Tongue (tissue), 2 donors: ENCODE measurements around the gene PRCC. TPM values are rescaled to one million over a fixed set of nuclear protein-coding genes. Genes with fewer than 3 reads are reported as not detected.

ENCODE experiments used
- DNase-seq: peaks from one replicate; pipeline ENCODE4 v3.0.0-alpha.2; 2015
- total RNA-seq: library from RNA; depleted of rRNA; stranded (reverse); fragments of >200 nt; gene quantifications from one replicate; pipeline ENCODE4 v1.2.3, GENCODE V29; 2014

The PRCC gene, protein sequence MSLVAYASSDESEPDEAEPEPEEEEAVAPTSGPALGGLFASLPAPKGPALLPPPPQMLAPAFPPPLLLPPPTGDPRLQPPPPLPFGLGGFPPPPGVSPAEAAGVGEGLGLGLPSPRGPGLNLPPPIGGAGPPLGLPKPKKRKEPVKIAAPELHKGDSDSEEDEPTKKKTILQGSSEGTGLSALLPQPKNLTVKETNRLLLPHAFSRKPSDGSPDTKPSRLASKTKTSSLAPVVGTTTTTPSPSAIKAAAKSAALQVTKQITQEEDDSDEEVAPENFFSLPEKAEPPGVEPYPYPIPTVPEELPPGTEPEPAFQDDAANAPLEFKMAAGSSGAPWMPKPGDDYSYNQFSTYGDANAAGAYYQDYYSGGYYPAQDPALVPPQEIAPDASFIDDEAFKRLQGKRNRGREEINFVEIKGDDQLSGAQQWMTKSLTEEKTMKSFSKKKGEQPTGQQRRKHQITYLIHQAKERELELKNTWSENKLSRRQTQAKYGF
- total RNA-seq: 23.3 TPM

GRCh38 chr1:156767101-156767878, at the start of gene PRCC:
Gene PRCC, plus strand, starts transcription at chr1:156767535. Its CDS starts 237 bp downstream, at chr1:156767772.
- peak; percentile 100 for DNase-seq

GRCh38 chr1:156721131-156721530, 46.2 kb upstream of the PRCC start:
- DNase-seq: no peak

- DNase-seq: no peak
Measured at GRCh38 chr1:156721535-156721934, 45.8 kb upstream of the PRCC start.

DNA sequence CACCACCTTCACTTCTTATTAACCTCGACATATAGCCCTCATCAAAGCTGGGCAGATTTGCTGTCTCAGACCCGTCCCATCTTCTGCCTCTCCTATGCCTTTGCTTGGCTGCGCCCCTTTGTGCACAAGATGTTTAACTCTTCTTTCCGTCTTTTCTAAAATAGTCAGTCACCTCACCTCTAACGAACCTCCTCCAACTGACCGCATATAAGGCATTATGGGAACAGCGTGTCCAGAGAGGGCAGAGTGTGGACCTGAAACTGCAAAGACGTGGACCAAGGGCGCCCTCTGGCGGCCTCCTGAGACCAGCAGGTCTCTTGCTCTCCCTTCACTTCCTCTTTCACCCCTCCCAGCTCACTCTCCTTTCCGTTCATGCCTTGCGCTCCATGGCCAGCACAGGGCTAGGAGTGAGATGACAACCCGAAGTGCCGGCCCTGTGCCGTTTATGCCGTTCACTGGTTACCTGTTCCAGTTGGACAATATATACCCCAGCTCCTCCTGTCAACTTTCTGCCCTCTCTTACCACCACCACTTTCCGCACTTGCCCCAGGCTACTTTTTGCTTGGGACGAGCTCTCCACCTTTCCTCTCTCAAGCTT, 41.6 kb upstream of the PRCC start:
- DNase-seq: peak; percentile 95

- peak; percentile 67 for DNase-seq
Measured at GRCh38 chr1:156726549-156727226, 40.6 kb upstream of the PRCC start.

GRCh38 chr1:156727492-156727891, 39.8 kb upstream of the PRCC start:
- no peak for DNase-seq

DNA sequence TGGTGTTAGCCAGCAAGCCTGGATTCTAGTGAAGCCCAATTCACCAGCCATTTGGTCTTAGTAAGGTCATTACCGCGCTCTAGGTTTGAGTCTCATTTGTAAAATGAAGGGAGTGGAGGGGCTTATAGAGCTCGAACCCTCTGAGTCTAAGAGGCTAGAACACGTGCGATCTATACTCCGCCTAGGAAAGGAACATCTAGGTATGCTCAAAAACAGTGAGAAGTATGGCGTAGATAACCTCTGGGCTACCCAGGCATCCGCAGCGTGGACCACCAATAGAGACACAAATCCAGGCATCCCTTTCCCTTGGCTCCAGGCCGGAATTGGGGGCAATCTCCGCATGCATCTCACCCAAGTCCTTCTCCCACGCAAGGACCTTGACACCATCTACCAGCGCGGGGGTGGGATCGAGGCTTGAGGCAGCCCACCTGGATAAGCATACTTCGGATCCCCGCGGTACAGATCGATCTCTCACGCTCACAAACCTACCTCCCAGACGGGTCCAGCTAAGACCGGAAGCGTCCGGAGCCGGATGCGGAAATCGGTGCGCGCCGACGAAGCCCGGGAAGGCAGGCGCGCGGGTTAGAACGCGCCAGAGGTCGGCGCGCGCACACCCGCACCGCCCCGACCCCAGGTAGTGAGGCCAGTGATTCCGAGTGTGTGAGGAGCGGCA, 39.3 kb upstream of the PRCC start, which contains the start of gene METTL25B:
METTL25B (plus strand) TSS at position 544 of the 673 bp plus-strand sequence. CDS start 636 bp downstream, outside the sequence.
- DNase-seq: peak; percentile 88

DNA sequence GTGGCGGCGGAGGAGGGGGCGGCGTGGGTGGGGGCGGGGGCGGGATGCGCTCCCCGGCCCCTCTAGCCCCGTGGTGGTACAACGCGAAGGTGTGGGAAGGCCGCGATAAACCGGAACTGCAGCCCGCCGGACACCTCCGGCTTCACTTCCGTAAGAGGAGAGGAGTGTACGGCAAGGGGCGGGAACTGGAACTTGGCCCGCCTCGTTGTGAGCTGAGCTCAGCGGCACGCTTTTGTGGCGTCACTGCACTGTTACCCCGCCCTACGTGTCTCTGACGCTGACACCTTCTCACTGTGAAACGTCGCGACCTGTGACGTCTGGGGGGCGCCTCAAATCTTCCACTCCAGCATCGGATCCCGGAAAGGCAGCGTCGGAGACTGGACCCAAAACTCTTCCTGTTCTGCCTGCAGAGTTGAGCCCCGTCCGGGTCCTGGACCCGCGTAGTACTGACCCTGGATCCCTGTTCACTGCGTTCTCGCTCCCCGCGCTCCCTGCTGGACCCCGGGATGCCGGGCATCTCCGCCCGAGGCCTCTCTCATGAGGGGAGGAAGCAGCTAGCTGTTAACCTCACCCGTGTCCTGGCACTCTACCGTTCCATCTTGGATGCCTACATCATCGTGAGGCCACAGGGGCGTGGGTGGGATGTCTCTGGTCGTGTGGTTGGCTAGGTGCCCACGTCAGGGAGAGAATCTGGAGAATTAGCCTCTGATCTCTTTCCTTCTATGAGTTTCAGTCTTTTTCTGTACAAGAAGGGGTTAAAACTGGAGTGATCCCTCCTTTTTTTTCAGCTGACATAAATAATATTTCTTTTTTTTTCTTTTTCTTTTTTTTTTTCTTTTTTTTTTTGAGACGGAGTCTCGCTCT, 38.5 kb upstream of the PRCC start, which contains the start of gene ISG20L2:
ISG20L2 (minus strand) TSS at position 168 of the 864 bp plus-strand sequence. CDS start 1,114 bp downstream, outside the sequence.
- peak; percentile 99 for DNase-seq

GRCh38 chr1:156733989-156734584, 33.2 kb upstream of the PRCC start:
- DNase-seq: no peak

- no peak for DNase-seq
Measured at GRCh38 chr1:156738407-156738806, 28.9 kb upstream of the PRCC start.

DNA sequence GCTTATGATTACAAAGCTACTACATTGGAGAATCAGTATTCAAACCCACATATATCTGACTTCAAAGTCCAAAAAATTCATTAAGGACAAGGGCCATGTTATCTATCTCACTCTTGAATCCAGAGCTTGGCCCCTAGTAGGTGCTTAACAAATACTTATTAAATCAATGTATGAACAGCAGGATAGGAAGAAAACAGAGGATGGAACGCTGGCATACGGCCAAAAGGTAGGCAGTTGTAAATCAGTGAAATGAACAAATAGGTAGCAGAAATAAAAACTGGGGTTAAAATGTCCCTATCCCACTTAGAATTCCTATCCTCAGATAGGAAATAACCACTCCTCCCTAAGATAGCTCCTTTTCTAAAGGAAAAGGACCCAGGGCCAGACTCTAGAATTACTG, 28.4 kb upstream of the PRCC start:
- no peak for DNase-seq

DNA sequence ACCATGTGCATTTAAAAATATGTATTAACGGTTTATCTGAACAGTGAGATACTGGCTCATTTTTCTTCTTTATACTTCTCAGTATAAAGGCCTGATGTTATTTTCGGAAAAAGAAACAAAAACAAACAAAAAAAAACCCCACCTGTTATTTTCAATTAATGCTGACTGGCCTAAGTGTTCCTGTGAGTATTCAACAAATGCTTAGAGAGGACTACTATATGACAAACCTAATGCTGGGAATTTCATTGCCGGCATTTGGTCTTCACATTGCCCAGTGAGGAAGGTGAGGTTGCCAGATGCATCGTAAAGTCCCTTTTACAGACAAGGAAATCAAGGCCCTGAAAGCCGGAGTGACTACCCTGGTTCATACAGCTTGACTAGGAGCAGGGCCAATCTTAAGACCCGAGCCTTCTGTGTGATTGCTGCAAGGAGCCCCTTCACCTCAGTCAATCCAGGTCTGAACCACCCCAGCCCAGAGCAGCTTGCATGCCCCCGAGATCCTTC, 27.0 kb upstream of the PRCC start:
- DNase-seq: no peak

- DNase-seq: peak; percentile 100
Measured at GRCh38 chr1:156740741-156741480, 26.4 kb upstream of the PRCC start, which contains the start of gene MRPL24. Gene MRPL24, minus strand, starts transcription at chr1:156741088. Its CDS starts 2,384 bp downstream, at chr1:156738704.

GRCh38 chr1:156741481-156741983, 25.8 kb upstream of the PRCC start:
- no peak for DNase-seq

DNA sequence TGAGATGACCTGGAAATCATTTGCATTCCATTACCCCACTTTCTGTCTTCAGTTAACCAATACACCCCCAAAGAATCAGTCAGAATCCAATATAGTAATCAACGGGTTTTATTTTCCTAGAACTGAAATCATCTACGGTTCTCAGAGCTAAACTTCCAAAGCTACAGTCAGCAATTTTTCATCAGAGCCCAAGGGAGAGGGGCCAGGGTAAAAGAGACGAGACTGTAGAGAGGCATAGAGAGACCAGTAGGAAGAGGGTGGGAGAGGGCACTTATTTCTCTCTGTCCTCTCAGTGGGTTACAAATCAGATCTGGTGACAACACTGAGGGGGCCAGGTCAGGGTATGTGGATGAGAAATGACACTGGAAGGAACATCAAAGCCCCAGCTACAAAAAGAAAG, 25.3 kb upstream of the PRCC start:
- DNase-seq: no peak

DNA sequence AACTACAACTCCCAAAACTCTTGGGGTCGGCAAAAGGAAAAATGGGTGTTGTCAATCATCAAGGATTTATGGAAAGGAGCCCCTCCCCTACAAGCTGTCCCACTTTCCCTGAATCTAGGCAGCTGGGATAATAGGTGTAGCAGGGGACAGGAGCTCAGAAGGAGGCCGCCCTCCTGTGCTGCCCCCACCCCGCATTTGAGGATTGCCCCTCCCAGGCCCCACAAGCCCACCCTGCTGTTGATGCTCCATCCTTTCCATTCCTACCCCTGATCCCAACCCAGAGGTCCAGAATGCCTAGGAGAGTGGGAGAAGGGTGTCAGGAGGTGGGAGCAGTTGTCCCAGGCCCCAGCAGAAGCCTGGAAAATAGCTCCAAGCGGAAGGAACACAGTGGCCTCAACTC, 24.5 kb upstream of the PRCC start:
- DNase-seq: no peak

DNA sequence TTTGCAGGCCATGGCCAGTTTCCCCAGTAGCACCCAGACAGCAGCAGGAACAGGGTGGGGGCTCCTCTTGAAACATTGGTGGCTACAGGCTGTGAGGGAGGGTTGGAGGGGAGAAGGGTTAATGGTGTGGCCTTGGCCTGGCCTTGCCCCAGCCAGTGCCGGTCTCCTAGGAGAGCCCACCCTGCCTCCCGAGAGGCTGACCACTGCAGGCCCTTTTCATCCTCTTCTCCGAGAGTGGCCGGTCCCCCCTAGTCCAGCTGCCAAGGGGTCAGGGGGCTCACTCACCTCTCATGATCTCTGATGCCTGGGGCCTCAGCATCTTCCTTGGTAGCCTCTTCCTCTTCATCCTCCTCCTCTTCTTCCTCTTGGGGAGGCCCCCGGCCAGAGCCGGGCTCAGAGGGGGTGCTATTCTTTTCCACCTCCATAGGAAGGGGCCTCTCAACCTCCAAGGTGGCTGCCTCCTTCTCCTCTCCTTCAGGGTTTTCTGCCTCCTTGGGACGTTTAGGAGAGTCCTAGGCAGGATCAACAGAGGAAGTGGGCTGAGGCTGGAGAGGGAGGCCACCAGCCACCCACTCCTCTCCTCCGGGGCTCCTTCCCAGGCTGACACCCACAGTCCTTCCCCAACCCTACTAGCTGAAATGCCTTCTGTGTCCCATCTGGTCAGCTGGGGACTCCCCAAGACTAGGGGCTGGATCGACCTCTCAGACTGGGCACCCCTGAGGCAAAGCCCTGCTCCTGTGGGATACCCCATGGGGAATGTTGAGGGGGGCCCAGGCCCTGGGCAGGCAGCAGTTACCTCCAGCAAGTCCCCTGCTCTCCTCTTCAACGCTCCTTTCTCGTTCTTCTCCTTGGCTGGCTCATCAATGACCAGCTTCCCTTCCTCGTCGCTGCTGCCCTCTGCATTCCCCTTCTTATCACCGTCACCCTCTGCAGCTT, 23.7 kb upstream of the PRCC start:
- no peak for DNase-seq
